ENCODE measurements around the gene GINS2. TPM values are rescaled to one million over a fixed set of nuclear protein-coding genes. Genes with fewer than 3 reads are reported as not detected.

The GINS2 gene
- total and polyA plus RNA-seq, 12 donors: 0.20 to 2.8 (median 0.72) TPM

DNA sequence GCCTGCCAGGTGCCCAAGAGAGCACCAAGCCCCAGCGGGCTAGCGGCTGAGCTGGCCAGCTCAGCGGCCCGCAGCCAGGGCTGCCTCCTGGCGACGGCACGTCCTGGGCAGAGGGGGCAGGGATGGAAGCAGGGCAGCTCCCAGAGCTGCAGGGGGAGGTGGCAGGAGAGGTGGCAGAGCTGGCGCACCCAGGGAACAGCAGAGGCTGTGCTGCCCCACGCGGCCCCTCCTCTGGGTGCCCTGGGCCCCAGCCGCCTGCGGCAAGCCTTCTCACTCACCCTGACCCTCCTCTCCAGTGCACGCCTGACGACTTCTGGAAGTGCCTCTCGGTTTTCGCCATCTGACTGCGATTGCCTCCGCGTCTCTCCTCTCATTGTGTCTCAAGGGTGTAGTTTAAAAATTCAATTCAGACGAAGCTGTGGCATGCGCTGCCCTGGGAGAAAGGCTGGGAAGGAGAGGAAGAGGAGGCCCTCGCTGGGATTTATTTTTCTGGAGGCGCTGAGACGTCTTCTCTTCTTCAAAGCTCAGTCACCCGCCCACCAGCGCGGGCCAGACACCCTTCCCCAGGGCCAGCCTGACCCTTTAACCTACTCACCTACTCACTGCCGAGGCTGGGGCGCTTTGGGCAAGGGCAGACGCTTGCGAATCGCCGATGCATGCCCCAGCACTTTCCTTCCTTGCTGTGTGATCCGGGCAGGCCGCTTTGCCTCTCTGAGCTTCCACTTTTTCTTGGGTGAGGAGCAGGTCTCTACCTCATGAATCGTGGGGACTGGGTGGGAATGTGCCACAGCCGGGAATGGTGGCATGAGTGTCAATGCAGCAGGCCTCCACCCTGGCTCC lies 50.7 kb downstream of the GINS2 start:
- Histone ChIP-seq H3K27me3 (no peaks in the 10 kb centered on the region), H3K4me3 (no peak overlapping the region), H3K9me3 (no peaks in the 10 kb centered on the region), H3K27ac (peak overlapping the region in 5 of 10 donors; percentile 14 to 65 (median 30)), H3K4me1 (peaks cover 8 to 66% (median 45%) of the 10 kb centered on the region in 9 donors), H3K36me3 (peaks cover 0 to 29% (median 0%) of the 10 kb centered on the region in 9 donors)
- TF ChIP-seq, protein P1, sequence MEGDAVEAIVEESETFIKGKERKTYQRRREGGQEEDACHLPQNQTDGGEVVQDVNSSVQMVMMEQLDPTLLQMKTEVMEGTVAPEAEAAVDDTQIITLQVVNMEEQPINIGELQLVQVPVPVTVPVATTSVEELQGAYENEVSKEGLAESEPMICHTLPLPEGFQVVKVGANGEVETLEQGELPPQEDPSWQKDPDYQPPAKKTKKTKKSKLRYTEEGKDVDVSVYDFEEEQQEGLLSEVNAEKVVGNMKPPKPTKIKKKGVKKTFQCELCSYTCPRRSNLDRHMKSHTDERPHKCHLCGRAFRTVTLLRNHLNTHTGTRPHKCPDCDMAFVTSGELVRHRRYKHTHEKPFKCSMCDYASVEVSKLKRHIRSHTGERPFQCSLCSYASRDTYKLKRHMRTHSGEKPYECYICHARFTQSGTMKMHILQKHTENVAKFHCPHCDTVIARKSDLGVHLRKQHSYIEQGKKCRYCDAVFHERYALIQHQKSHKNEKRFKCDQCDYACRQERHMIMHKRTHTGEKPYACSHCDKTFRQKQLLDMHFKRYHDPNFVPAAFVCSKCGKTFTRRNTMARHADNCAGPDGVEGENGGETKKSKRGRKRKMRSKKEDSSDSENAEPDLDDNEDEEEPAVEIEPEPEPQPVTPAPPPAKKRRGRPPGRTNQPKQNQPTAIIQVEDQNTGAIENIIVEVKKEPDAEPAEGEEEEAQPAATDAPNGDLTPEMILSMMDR (IDR thresholded peaks at IDR 0.05): peak in 1 of 9 donors; percentile 33
- 86 to 87% methylated on average over 37 of the region's 37 CpGs for WGBS, 2 donors
- intact Hi-C loops (cut with DNase I): no loop called here
- ATAC-seq: peak in 7 of 8 donors; percentile 24 to 72 (median 30)
- peak in 1 of 2 donors; percentile 54 for DNase-seq

DNA sequence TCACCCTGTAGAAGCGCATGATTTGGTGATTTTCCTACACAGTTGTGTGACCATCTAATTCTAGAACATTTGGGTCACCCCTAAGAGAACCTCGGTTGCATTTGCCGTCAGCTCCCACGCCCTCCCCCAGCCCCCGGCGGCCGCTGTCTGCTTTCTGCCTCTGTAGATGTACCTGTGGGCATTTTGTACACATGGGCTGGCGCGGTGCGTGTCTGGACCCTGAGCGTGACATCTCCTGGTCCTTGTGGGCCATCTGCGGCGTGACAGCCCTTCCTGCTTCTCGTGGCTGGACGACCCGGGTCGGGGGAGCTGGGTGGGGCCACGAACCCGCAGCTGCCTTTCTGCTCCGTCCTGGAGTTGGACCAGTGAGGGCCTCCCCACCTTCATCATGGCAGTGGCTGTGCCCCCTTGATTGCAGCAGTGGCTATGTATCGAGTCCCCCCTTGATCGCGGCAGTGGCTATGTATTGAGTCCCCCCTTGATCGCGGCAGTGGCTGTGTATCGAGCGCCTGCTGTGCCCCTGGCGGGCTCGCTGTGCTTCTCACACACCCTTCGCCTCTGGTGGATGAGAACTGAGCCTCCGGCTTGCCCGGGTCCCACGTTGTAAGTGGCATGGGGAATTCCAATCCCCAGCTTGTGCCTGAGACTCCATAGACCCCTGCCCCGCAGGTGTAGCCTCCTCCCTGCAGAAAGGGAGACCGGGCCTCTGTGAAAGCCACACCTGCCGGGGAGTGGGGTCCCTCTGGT lies 51.5 kb downstream of the GINS2 start:
- DNase-seq (no peak), ATAC-seq (no peak)
- Histone ChIP-seq H3K4me3 (no peak overlapping the region), H3K9me3 (no peaks in the 10 kb centered on the region), H3K27me3 (no peaks in the 10 kb centered on the region), H3K36me3 (peaks cover 0 to 29% (median 0%) of the 10 kb centered on the region in 9 donors), H3K27ac (peak overlapping the region in 3 of 10 donors; percentile 15 to 36 (median 30)), H3K4me1 (peaks cover 8 to 69% (median 45%) of the 10 kb centered on the region in 9 donors)
- WGBS, 2 donors: 94% methylated on average over 36 of the region's 36 CpGs
- intact Hi-C loops (cut with DNase I): no loop called here
- TF ChIP-seq, protein P1 (IDR thresholded peaks at IDR 0.05): no peak

DNA sequence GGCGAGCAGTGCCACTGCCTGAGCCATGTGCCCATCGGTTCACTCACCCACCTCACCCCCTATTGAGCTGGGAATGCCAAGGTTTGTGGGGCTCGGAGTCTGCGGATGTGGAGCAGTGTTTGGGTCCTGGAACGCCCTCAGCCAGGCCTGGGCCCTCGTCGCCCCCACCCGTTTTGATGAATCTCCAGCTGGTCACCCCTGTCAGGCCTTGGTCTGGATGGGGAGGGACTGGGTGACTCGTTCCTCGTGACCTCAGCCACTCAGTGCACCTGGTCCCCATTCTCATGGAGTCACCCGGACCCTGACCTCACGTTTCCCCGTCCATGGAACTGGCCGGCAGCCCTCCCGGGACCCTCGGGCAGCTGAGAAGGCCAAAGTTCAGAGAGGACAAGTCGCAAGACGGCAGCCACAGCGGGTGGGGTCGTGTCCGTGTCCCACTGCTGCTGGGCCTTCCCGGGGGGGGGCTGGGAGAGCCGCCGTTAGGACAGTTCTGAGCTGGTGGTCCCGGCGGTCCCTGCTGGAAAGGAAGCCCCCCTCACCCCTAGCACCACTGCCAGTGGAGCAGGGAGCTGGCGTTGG lies 52.4 kb downstream of the GINS2 start:
- WGBS, 2 donors: 90 to 94% methylated on average over 27 of the region's 27 CpGs
- intact Hi-C loops (cut with DNase I): no loop called here
- H3K27ac ChIP-seq: no peak overlapping the region

More for the DNA sequence above, 52.4 kb downstream of the GINS2 start:
- Histone ChIP-seq H3K36me3 (peaks cover 0 to 29% (median 0%) of the 10 kb centered on the region in 9 donors), H3K27me3 (no peaks in the 10 kb centered on the region), H3K9me3 (no peaks in the 10 kb centered on the region), H3K4me3 (no peak overlapping the region), H3K4me1 (peaks cover 5 to 69% (median 46%) of the 10 kb centered on the region in 9 donors)
- no peak for DNase-seq
- no peak for ATAC-seq
- TF ChIP-seq, protein P1 (IDR thresholded peaks at IDR 0.05): no peak
